H1 (cell line): ENCODE data around the gene CAPN13.

Source experiments
- BACH1 ChIP-seq: IDR thresholded peaks from 2 replicates; pipeline ENCODE4 v1.6.1; 2012; ENCODE audit warnings: low read length, improper control_type of control experiment
- CHD7 ChIP-seq: fragments of 300-600 bp; sonication (generic); IDR thresholded peaks from 2 replicates; pipeline ENCODE4 v1.7.1; 2012; ENCODE audit warnings: low read length, moderate library complexity, mild to moderate bottlenecking, inconsistent platforms; ENCODE audit not compliant: insufficient replicate concordance
- EP300 ChIP-seq, 2 experiments: IDR thresholded peaks; 1 replicate in 1 of 2; 2 replicates in 1 of 2; pipeline ENCODE4 v1.6.1; 2011 to 2012; ENCODE audit warnings: low read depth in 2 of 2, low read length in 2 of 2, mild to moderate bottlenecking in 2 of 2, borderline replicate concordance in 1 of 2, inconsistent platforms in 1 of 2, moderate library complexity in 1 of 2
- EZH2 ChIP-seq: fragments of 200-600 bp; sonication (generic); IDR thresholded peaks from 2 replicates; pipeline ENCODE4 v1.7.1; 2012; ENCODE audit warnings: low read depth, mild to moderate bottlenecking, moderate library complexity, low read length, inconsistent platforms; ENCODE audit not compliant: severe bottlenecking
- GABPA ChIP-seq: IDR thresholded peaks from 2 replicates; pipeline ENCODE4 v1.6.1; 2011; ENCODE audit warnings: mild to moderate bottlenecking, low read length, moderate library complexity, borderline replicate concordance; ENCODE audit not compliant: insufficient read depth
- HDAC6 ChIP-seq: IDR thresholded peaks from one replicate; pipeline ENCODE4 v1.7.1; 2012; ENCODE audit warnings: low read depth, mild to moderate bottlenecking, inconsistent platforms, low read length, moderate library complexity
- MAFK ChIP-seq: IDR thresholded peaks from 2 replicates; pipeline ENCODE4 v1.6.1; 2012; ENCODE audit warnings: low read depth, mild to moderate bottlenecking, improper control_type of control experiment, low read length
- RXRA ChIP-seq: IDR thresholded peaks from 2 replicates; pipeline ENCODE4 v1.6.1; 2011; ENCODE audit warnings: low read depth, mild to moderate bottlenecking, low read length, moderate library complexity; ENCODE audit not compliant: insufficient read depth
- TAF7 ChIP-seq: optimal IDR thresholded peaks from 2 replicates; pipeline ENCODE3; 2011; ENCODE audit warnings: low read depth, mild to moderate bottlenecking, inconsistent platforms, low read length, moderate library complexity, borderline replicate concordance
- YY1 ChIP-seq: IDR thresholded peaks from 2 replicates; pipeline ENCODE4 v1.6.1; 2011; ENCODE audit warnings: low read depth, mild to moderate bottlenecking, low read length
- TF ChIP-seq, protein P1 (sequence below), 3 experiments: IDR thresholded peaks; 1 replicate in 2 of 3; 2 replicates in 1 of 3; pipeline versions ENCODE4 v1.5.1 to v1.6.1; 2011; ENCODE audit warnings: low read length in 3 of 3, mild to moderate bottlenecking in 3 of 3, inconsistent platforms in 2 of 3, low read depth in 1 of 3, moderate library complexity in 1 of 3; ENCODE audit not compliant: insufficient read depth in 1 of 3; ENCODE audit errors: control extremely low read depth in 1 of 3
- TF ChIP-seq, protein P2 (sequence below): IDR thresholded peaks from 2 replicates; pipeline ENCODE4 v1.6.1; 2011; ENCODE audit warnings: low read depth, mild to moderate bottlenecking, low read length; ENCODE audit not compliant: insufficient read depth

GRCh38 chr2:30691948-30692828 is 115.1 kb downstream of the CAPN13 start:
- TF ChIP-seq EZH2: no peak
- no peak for TF ChIP-seq BACH1
- TF ChIP-seq CHD7: no peak
- TF ChIP-seq TAF7: no peak
- TF ChIP-seq, protein P1, sequence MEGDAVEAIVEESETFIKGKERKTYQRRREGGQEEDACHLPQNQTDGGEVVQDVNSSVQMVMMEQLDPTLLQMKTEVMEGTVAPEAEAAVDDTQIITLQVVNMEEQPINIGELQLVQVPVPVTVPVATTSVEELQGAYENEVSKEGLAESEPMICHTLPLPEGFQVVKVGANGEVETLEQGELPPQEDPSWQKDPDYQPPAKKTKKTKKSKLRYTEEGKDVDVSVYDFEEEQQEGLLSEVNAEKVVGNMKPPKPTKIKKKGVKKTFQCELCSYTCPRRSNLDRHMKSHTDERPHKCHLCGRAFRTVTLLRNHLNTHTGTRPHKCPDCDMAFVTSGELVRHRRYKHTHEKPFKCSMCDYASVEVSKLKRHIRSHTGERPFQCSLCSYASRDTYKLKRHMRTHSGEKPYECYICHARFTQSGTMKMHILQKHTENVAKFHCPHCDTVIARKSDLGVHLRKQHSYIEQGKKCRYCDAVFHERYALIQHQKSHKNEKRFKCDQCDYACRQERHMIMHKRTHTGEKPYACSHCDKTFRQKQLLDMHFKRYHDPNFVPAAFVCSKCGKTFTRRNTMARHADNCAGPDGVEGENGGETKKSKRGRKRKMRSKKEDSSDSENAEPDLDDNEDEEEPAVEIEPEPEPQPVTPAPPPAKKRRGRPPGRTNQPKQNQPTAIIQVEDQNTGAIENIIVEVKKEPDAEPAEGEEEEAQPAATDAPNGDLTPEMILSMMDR (IDR thresholded peaks at IDR 0.05; ENCODE audit: control extremely low read depth in 1 of 3, insufficient read depth in 1 of 3, low read depth in 1 of 3, low read length in 3 of 3): peak in 2 of 3 experiments; percentile 20 to 23; a peak in 1 of 4 replicates
- TF ChIP-seq MAFK: no peak
- no peak for TF ChIP-seq YY1
- no peak for TF ChIP-seq EP300 (IDR thresholded peaks at IDR 0.05; ENCODE audit: borderline replicate concordance in 1 of 2, low read depth in 2 of 2, low read length in 2 of 2)
- TF ChIP-seq, protein P2, sequence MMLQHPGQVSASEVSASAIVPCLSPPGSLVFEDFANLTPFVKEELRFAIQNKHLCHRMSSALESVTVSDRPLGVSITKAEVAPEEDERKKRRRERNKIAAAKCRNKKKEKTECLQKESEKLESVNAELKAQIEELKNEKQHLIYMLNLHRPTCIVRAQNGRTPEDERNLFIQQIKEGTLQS: no peak
- no peak for TF ChIP-seq RXRA
- TF ChIP-seq GABPA: no peak
- no peak for TF ChIP-seq HDAC6
